ENCODE measurements around the gene DHCR24.

Gene DHCR24

GRCh38 chr1:54846716-54847284 is 40.2 kb downstream of the DHCR24 start:
- DNase-seq (ENCODE audit: low read depth in 3 of 3), result no peak

- DNase-seq (ENCODE audit: low read depth in 3 of 3), result no peak
Observed at GRCh38 chr1:54846301-54846700, 40.7 kb downstream of the DHCR24 start.

DNA sequence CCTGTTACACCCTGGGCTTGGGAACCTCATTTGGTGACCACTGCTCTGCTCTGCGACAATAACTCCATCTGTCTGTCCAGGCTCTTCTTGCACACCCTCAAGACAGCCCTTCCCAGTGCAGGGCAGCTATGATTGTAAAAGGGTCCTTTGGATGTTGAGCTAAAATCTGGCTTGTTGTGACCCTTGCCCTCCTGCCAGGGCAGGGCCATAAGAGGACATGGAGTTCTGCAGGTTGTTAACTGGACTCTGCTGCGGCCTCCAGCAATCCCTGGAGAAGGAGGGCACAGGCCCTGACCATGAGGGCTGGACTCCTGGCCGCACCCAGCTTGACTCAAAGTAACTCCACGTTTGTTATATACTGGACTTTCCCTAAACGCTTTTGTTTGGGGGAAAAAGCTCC is 41.2 kb downstream of the DHCR24 start:
- no peak for DNase-seq (ENCODE audit: low read depth in 3 of 3)

DNA sequence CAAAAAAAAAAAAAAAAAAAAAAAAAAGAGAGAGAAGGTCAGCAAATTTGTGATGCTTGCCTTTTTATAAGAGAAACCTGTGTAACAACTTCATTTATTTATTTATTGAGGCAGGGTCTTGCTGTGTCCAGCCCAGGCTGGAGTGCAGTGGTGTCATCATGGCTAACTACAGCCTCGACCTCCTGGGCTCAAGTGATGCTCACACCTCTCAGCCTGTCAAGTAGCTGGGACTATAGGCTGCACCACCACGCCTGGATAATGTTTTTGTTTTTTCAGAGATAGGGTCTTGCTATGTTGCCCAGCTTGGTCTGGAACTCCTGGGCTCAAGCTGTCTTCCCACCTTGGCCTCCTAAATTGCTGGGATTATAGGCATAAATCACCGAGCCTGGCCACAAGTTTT is 42.4 kb downstream of the DHCR24 start:
- no peak for DNase-seq (ENCODE audit: low read depth in 3 of 3)

GRCh38 chr1:54843449-54843848 is 43.5 kb downstream of the DHCR24 start:
- no peak for DNase-seq (ENCODE audit: low read depth in 3 of 3)

DNA sequence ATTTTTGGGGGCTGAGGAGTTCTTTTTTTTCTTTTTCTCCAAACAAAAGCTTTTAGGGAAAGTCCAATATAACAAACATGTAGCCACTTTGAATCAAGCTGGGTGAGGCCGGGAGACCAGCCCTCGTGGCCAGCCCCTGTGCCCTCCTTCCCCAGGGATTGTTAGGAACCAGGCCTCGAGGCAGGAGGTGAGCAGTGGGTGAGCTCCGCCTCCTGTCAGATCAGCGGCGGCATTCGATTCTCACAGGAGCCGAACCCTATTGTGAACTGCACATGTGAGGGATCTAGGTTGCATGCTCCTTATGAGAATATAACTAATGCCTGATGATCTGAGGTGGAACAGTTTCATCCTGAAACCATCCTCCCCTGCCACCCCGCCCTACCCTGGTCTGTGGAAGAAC is 44.0 kb downstream of the DHCR24 start:
- DNase-seq (ENCODE audit: low read depth in 3 of 3), result no peak

DNA sequence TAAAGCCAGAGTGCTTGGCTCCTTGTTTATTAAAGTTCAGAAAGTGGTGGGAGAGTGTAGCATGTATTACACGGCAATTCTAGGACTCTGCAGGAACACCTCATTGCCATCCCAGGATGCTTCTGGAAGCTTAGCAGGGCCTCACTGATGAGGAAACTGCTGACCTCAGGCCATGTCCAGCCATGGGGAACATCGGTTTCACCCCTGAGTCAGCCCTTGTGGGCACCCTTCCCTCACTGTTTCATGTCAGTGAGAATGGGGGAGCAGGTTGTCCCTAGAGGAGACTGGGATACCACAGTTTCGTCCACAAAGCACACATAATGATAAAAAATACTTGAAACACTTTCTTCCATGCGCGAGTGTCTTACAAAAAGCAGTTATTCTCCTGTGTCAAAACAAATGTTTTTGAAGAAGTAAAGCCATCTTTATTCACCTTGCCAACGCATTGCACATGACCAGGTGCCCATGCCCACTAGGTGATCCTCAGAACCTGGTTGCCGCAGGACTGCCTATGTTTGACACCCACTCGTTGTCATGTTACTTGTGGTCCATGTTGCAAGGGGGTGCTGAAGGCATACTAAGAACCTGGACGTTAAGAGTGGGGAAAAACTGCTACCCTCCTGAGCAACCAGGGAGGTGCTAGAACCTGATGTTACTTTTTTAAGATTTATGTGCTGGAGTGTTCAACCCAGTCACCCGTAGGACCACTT is 44.6 kb downstream of the DHCR24 start:
- DNase-seq (ENCODE audit: low read depth in 3 of 3), result no peak

- DNase-seq (ENCODE audit: low read depth in 3 of 3), result no peak
Observed at GRCh38 chr1:54839824-54840223, 47.2 kb downstream of the DHCR24 start.

GRCh38 chr1:54838565-54839180 is 48.3 kb downstream of the DHCR24 start:
- no peak for DNase-seq (ENCODE audit: low read depth in 3 of 3)

GRCh38 chr1:54837002-54837853 is 49.8 kb downstream of the DHCR24 start:
- no peak for DNase-seq (ENCODE audit: low read depth in 3 of 3)

DNA sequence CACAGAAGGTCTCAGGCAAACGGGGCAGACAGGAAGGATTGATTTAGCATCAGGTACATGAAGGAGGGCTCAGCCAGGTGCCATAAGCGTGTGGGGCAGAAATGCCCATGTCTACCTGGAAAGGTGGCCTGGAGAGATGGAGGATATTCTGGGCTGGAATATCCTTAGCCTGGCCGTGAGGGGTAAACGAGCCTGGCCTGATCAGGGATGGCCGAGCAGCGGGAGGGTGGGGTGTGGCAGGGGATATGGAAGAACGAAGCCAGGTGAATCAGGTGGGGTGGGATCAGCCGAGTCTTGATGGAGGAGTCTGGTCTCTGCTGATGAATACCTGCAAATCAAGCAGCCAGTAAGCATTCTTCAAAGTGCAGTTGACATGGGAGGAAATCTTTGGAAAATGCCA is 50.4 kb downstream of the DHCR24 start:
- no peak for DNase-seq (ENCODE audit: low read depth in 3 of 3)

DNA sequence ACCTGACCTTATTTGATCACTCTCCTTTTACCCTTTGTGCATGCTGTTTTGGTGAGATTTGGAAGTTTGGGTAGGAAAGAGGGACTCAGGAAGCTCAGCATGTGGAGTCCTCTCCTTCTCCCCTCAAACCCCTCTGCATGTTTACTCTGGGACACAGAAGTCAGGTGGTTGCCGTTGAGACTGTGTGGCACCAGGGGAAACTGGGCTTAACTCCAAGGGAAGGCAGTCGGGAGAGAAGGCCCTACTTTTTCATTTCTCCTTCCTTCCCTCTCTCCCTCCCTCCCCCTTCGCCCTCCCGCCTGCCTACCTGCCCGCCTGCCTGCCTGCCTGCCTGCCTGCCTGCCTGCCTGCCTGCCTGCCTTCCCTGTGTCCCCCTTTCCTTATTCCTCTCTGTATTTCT is 51.0 kb downstream of the DHCR24 start:
- no peak for DNase-seq (ENCODE audit: low read depth in 3 of 3)

DNA sequence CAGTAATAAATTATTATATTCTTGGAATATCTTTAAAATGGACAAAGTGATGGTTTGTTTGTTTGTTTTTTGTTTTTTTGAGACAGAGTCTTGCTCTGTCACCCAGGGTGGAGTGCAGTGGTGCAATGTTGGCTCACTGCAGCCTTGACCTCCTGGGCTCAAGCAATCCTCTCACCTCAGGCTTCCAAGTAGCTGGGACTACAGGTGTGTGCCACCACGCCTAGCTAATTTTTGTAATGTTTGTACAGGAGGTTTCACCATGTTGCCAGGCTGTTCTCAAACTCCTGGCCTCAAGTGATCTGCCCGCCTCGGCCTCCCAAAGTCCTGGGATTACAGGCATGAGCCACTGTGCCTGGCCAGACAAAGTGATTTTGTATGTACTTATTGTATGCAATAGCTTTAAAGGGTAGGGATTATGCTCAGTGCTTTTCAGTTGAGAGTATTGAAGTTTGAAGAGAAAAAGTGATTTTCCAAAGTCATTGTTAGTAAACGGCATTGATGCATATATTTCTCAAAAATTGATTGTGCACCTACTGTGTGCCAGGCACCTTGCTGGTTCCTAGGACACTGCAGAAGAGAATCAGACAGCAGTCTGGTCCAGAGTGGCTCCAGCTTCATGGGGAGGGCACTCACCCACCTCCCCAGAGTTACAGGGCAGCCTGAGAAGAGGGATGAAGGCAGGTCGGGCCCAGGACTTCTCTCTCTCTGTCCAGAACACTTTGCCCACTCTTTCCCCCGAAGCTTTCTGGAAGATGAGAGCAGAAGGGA is 51.7 kb downstream of the DHCR24 start:
- DNase-seq (ENCODE audit: low read depth in 3 of 3), result no peak

DNA sequence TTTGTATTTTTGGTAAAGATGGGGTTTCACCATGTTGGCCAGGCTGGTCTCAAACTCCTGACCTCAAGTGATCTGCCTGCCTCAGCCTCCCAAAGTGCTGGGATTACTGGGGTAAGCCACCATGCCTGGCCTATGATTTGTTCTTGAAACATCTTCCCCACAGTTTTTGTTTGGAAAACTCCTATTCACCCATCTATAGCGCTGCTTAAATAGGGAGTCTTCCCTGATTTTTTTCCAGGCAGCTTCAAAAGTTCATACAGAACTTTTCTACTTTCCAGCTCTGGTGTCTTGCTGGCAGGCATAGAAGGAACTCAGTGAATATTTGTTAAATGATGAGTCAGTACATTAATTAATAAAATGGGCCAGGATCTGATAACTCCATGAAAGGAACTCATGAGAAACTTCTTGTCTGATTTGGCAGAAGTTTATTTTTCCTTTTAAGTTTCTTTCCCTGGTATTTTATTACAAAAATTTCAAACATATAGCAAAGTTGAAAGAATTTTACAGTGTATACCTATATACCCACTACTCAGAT is 52.9 kb downstream of the DHCR24 start:
- DNase-seq (ENCODE audit: low read depth in 3 of 3), result no peak

- no peak for DNase-seq (ENCODE audit: low read depth in 3 of 3)
Observed at GRCh38 chr1:54833121-54833520, 53.9 kb downstream of the DHCR24 start.

DNA sequence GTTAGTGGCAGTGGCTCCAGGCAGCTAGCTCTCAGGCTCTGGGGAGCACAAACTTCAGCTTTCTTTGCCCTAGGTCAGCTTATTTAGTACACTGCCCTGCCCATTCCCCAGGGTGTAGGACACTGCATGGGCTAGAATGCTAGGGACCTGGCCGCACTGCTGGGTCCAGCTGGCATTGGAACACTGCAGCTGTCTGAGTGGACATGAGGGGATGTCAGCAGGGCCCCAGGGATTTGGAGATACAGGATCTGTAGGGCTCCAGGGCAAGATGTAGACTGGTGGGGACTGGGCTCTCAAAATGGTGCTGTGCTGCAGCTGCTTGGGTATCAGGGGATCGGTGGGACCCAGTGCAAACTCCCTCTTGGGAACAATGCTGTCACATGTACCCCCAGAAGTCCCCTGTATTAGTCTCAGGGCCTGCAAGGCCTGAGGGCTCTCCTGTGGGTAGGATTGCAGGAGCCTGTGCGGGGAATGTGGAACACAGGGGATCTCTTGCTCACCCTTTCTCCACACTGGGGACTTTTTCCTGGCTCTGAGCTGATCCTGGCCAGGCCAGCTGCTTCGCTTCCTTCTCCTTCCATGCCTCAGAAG is 60.7 kb downstream of the DHCR24 start:
- DNase-seq (ENCODE audit: low read depth in 3 of 3), result no peak

- DNase-seq (ENCODE audit: low read depth in 3 of 3), result no peak
Observed at GRCh38 chr1:54825696-54826095, 61.3 kb downstream of the DHCR24 start.

DNA sequence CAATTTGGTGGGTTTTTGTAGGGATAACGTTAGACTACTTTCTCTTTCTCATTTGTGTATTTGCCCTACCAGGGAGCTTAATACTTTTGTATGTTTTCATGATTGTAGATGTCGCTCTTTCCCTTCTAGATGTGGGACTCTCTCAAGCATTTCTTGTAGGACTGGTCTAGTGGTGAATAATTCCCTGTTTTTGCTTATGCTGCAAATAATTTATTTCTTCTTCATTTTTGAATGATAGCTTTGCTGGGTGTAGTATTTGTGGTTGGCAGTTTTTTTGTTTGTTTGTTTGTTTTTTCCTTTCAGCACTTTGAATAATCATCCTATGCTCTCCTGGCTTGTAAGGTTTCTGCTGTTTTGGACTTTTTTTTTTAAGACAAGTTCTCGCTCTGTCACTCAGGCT is 63.3 kb downstream of the DHCR24 start:
- no peak for DNase-seq (ENCODE audit: low read depth in 3 of 3)

- DNase-seq (ENCODE audit: low read depth in 3 of 3), result no peak
Observed at GRCh38 chr1:54819733-54820132, 67.3 kb downstream of the DHCR24 start.

- DNase-seq (ENCODE audit: low read depth in 3 of 3), result no peak
Observed at GRCh38 chr1:54819195-54819536, 67.8 kb downstream of the DHCR24 start.

All from stimulated activated CD4-positive, alpha-beta T cell treated with anti-CD3 and anti-CD28 coated beads, TNF-alpha, amount 100 ng/mL, for 4 hours (primary cell).